SK-N-SH (cell line): ENCODE measurements around the gene ABCA1.

Source experiments
- CTCF ChIP-seq: fragments of 200-600 bp; sonication (generic); IDR thresholded peaks from 2 replicates; pipeline ENCODE4 v1.6.1; 2017; ENCODE audit warnings: antibody characterized with exemption, mild to moderate bottlenecking, moderate library complexity
- ELF1 ChIP-seq: IDR thresholded peaks from 2 replicates; pipeline ENCODE4 v1.4.0; 2012
- EP300 ChIP-seq, 2 experiments: IDR thresholded peaks; 2 replicates each; pipeline versions ENCODE4 v1.4.0 to v1.6.1; 2012; ENCODE audit warnings: borderline replicate concordance in 1 of 2, low read depth in 1 of 2, low read length in 1 of 2
- FOXJ3 ChIP-seq: sonication (generic); formaldehyde crosslinking; IDR thresholded peaks from 2 replicates; pipeline ENCODE4 v1.5.1; 2020; ENCODE audit warnings: mild to moderate bottlenecking, missing genetic modification reagents
- JUND ChIP-seq: IDR thresholded peaks from 2 replicates; pipeline ENCODE4 v1.4.0; 2012
- MAX ChIP-seq: IDR thresholded peaks from 2 replicates; pipeline ENCODE4 v1.4.0; 2012; ENCODE audit warnings: low read depth
- MXI1 ChIP-seq: IDR thresholded peaks from 2 replicates; pipeline ENCODE4 v1.6.1; 2012; ENCODE audit warnings: mild to moderate bottlenecking, low read depth, low read length, improper control_type of control experiment
- RCOR1 ChIP-seq: fragments of 150-350 bp; IDR thresholded peaks from 2 replicates; pipeline ENCODE4 v1.6.1; 2017; ENCODE audit warnings: antibody characterized with exemption, low read length
- REST ChIP-seq: IDR thresholded peaks from 2 replicates; pipeline ENCODE4 v1.6.1; 2012; ENCODE audit warnings: mild to moderate bottlenecking, low read depth, low read length, moderate library complexity
- SIN3A ChIP-seq: IDR thresholded peaks from 2 replicates; pipeline ENCODE4 v1.6.1; 2012; ENCODE audit warnings: low read depth, mild to moderate bottlenecking, low read length, moderate library complexity, borderline replicate concordance
- SMC3 ChIP-seq: IDR thresholded peaks from 2 replicates; pipeline ENCODE4 v1.6.1; 2012; ENCODE audit warnings: low read depth, low read length, improper control_type of control experiment
- TAF1 ChIP-seq: IDR thresholded peaks from 2 replicates; pipeline ENCODE4 v1.6.1; 2012; ENCODE audit warnings: low read depth, mild to moderate bottlenecking, low read length, moderate library complexity, borderline replicate concordance
- TCF12 ChIP-seq: IDR thresholded peaks from 2 replicates; pipeline ENCODE4 v1.4.0; 2012
- USF1 ChIP-seq: IDR thresholded peaks from 2 replicates; pipeline ENCODE4 v1.4.0; 2012; ENCODE audit warnings: low read depth, borderline replicate concordance

- TF ChIP-seq TCF12 (no peak), SIN3A (no peak), FOXJ3 (no peak), CTCF (no peak), MAX (no peak), USF1 (no peak), EP300 (IDR thresholded peaks at IDR 0.05; ENCODE audit: borderline replicate concordance in 1 of 2, low read depth in 1 of 2, low read length in 1 of 2) (no peak), TAF1 (no peak), MXI1 (no peak), JUND (no peak), REST (no peak), RCOR1 (no peak), SMC3 (no peak), ELF1 (no peak)
Measured at GRCh38 chr9:104842698-104843097, 85.3 kb downstream of the ABCA1 start.
